Astrocyte of the hippocampus (primary cell): ENCODE measurements around the gene STARD13.
A peak's percentile ranks its signal among the peaks of the same experiment; 100 is the strongest.

Experiments used
- DNase-seq: peaks from one replicate; pipeline ENCODE4 v3.0.0; 2011; ENCODE audit warnings: low read depth, low spot score

Gene STARD13

GRCh38 chr13:33277946-33278345 is 7.6 kb downstream of the STARD13 start:
- no peak for DNase-seq

- DNase-seq, result no peak
These were observed 8.4 kb downstream of the STARD13 start for GRCh38 chr13:33277037-33277740.

GRCh38 chr13:33276570-33276969 is 9.0 kb downstream of the STARD13 start:
- peak; percentile 86 for DNase-seq

DNA sequence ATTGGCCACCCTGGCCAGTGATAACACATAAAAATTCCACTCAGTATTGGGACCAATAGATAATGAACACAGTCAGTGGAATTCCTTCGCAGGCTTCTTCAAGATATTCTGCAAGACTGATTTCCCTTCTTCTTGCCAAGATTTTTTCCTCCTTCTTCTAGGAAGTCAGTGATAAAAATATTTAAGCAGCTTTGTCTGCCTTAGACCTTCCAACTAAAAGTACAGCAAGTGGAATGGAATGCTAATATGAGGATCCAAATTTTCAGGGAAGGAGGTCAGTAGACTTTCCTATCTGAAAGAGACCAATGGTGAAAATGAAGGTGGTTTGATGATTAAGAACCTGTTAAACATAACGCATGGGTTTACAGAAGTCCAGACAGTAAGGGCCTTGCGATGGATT is 9.6 kb downstream of the STARD13 start:
- no peak for DNase-seq

DNA sequence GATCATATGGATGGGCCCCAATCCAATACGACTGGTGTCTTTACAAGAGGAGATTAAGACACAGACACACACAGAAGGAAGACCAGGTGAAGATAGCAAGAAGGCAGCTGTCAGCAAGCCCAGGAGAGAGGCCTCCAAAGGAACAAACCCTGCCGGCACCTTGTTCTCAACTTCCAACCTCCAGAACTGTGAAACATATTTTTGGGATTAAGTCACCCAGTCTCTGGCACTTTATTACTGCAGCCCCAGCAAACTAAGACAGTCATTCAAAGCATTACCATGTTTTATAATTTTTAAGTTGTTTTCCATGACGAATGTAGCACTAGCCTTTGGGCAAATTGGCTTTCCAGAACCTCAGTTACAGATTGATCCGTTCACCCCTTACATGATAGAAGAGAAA is 11.3 kb downstream of the STARD13 start:
- no peak for DNase-seq

DNA sequence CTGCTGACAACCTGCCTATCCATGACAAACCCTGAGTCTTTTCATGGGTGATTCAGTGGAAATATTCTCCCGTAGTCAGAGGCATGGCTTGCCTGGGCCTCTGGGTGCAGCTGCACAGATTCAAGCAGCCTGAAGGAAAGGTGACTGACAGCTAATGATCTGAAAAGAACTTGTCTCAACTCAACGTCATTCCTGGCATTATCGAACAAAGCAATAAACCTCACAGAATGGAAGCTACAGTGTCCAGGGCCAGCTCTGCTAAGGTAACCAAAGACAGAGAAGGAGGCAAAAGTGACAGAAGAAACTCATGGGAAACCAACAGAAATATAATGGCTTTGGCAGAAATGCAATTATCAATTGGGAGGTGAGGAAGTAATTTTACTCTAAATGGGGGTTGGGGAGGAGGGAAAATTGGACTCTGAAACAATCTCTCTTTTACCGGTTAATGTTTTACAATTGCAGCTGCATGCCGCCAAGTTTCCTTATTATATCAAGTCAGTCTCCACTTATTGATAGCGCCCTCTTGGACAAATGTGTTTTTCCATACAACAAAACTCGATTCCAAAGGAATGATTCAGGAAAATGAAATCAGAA is 12.9 kb downstream of the STARD13 start:
- DNase-seq, result no peak

DNA sequence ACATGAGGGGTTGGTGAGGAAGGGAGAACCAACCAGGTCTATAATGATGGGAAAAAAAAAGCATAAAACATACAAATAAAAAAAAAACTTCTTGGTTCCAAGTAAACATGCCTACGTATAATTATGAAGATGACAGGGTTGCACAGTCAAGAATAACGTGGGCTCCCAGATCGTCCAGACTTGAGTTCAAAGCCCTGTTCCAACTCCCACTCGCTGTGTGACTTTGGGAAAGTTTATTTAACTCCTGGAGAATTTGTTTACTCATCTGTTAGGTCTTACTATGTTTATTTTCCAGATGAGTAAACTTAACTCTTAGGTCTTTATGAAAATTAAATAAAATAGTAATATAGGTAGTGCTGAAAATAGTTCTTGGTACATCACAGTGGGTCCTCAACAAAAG is 13.8 kb downstream of the STARD13 start:
- no peak for DNase-seq

DNA sequence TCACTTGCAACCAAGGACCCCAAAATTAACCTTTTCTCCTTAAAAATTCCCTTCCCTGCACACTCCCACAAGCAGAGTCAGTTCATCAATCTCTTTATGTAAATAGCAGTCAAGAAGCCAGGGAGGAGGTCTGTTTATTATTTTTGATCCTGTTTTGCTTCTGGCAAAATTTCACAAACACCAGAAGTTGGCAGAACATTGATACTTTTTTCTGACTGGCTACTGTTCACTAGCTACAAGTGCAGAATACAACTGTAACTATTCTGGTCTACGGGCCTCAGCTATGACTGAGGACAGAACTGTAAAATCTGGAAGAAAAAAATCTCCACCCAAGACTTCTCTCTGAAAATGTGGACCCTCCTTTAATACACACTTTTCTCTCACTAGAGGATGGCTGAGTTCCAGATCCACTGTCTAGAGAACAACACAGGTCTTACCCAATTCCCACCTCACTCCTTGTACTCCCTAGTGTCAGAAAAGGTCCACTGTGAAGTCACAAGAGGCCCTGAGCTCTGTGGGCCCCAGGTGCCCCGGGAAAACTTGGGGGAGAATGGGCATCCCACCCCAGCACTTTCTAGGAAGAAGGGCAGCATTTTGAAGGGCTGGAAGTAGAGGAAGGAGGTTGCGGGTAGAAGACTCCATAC is 14.5 kb downstream of the STARD13 start:
- DNase-seq, result no peak

GRCh38 chr13:33265607-33266006 is 19.9 kb downstream of the STARD13 start:
- DNase-seq, result no peak

DNA sequence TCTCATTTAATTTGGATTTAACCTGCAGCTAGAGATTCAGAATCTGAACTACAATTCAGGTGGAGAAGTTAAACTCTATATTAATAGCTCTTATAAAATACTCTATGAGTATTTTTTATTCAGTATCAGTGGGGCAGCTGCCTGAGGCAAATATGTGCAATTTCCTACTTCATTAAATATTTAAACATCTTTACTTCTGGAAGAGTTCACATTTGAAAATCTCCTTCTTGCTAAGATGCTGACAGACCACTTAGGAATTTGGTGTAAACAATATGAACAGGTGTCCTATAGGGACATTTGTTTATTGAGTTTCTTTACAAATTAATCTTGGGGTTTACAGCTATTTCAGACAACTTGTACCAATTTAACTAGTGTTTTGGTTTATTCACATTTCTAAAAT is 20.4 kb downstream of the STARD13 start:
- DNase-seq, result no peak

DNA sequence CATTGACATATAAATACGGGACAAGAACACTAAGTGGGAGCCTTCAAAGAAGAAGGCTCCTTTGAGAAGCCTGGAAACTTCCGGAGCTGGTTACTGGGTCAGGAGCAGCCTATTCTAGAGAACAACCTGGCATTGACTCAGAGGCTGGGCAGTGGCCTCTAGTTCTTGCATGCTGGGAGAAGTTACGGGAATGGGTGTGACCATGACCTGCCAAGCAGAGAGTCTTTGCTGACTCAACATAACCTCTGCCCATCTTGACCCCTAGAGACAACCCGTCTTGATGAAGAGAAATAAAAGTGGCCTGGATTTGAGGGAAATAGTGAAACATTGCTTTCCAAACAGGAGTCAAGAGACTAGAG is 21.0 kb downstream of the STARD13 start:
- DNase-seq, result no peak

GRCh38 chr13:33263976-33264619 is 21.5 kb downstream of the STARD13 start:
- no peak for DNase-seq

GRCh38 chr13:33263484-33263883 is 22.1 kb downstream of the STARD13 start:
- DNase-seq, result no peak

DNA sequence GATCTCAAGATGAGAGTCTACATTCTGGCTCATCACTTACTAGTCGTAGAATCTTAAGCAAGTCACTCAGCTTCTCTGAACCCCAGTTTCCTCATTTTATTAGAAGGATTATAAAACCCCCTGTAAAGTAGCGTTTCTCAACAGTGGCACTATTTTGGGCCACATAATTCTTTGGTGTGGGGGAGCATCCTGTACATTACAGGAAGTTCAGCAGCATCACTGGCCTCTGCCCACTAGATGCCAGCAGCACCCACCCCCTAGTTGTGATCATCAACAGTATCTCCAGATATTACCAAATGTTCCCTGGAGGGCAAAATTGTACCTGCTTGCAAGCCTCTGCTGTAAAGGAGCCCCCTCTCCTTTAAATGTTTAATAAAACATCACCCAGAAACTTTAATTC is 22.6 kb downstream of the STARD13 start:
- DNase-seq, result no peak

DNA sequence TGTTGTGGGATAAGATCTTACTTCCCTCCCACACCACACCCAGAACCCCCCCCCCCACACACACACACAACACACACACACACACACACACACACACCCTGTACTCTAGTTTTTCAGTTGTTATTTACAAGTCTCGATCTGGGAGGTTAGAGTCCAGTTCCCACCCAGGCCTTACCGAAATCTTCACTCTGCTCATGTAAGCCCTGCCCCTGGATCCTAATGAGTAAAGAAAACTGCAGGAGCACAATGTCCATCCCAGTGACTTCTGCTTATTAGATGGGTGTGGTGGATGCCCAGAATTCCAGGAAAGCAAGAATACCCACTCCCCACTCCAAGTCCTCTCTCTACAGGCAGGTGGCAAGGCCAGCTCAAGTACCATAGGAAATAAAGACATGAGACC is 23.0 kb downstream of the STARD13 start:
- DNase-seq, result no peak

GRCh38 chr13:33262062-33262487 is 23.5 kb downstream of the STARD13 start:
- DNase-seq, result no peak

- no peak for DNase-seq
These were observed 24.0 kb downstream of the STARD13 start for GRCh38 chr13:33261387-33262061.

GRCh38 chr13:33260168-33261098 is 25.1 kb downstream of the STARD13 start:
- DNase-seq, result peak; percentile 38

GRCh38 chr13:33259296-33259695 is 26.3 kb downstream of the STARD13 start:
- no peak for DNase-seq

- no peak for DNase-seq
These were observed 26.8 kb downstream of the STARD13 start for GRCh38 chr13:33258808-33259193.
